Activated naive CD8-positive, alpha-beta T cell treated with anti-CD3 and anti-CD28 coated beads, Interleukin-2, amount 50 U/mL, for 16 hours (primary cell): Measurements from ENCODE around the gene PRSS36.
A peak's percentile ranks its signal among the peaks of the same experiment; 100 is the strongest.
"Not testable (repeated sequence)": the region's sequence is repeated elsewhere in the genome, so short reads cannot be mapped to it uniquely, and the experiment has no call there.

Source experiments
- DNase-seq: peaks from one replicate; pipeline ENCODE4 v3.0.0-alpha.2; 2020; ENCODE audit warnings: low read depth, low spot score

Gene PRSS36

DNA sequence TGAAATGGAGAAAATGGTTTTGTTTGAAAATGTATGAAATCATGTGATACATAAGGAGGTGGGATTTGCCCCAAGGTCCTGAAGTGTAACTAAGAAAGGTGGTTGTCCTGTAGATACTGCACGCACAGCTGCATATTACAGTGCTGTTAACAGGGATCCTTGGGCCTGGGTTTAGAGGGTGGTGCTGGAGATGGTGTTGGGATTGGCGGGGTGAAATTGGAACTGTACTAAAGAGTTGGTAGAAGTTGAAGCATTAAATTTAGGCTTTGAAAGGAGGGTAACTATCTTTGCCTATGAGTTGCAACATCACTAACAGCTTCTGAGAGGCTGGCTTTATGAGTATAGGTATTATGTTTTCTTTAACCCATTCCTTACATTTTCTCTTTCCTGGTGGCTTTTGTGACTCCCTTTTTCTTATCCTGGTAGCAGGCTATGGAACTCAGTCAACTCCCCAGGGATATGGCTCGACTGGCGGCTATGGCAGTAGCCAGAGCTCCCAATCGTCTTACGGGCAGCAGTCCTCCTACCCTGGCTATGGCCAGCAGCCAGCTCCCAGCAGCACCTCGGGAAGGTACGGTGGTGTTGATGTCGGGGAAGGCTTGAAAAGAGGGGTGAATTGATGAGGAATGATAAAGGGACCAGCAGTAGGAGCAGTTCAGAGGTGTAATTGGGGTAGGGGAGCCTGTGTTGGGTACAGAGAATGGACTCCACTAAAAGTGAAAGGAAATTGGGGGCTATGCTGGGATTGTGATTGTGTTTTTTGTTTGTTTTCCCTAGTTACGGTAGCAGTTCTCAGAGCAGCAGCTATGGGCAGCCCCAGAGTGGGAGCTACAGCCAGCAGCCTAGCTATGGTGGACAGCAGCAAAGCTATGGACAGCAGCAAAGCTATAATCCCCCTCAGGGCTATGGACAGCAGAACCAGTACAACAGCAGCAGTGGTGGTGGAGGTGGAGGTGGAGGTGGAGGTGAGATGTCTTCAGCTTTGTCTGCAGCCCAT lies 33.9 kb upstream of the PRSS36 start:
- DNase-seq = no peak

- no peak for DNase-seq
Measured at GRCh38 chr16:31182391-31182790, 32.5 kb upstream of the PRSS36 start.

GRCh38 chr16:31181102-31181830 lies 31.4 kb upstream of the PRSS36 start:
- no peak for DNase-seq

- DNase-seq = peak; percentile 77
Measured at GRCh38 chr16:31179747-31180459, 30.0 kb upstream of the PRSS36 start, which contains the start of gene FUS. FUS (plus strand) TSS chr16:31180139; CDS start chr16:31180215, 76 bp downstream.

GRCh38 chr16:31179219-31179746 lies 29.4 kb upstream of the PRSS36 start:
- no peak for DNase-seq

DNA sequence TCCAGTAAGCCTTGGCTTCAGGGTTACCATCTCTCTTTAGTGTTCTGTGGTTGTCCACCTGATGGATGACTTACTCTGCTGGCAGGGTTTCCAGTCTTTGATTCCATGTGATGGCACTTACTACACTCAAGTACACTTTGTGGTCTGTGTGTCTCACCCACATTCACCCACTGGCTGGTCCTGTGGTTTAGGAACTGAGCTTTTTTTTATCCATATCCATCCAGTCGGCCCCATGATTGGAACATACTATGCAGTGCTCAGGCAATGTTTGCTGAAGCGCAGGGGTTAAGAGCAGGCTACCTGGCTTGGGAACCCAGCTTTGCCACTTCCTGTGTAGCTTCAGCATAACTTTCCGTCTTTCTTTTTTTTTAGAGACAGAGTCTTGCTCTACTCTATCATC lies 27.3 kb upstream of the PRSS36 start:
- no peak for DNase-seq

- DNase-seq = not testable (repeated sequence)
Measured at GRCh38 chr16:31170048-31170447, 20.2 kb upstream of the PRSS36 start.

- no peak for DNase-seq
Measured at GRCh38 chr16:31168848-31169247, 19.0 kb upstream of the PRSS36 start.

DNA sequence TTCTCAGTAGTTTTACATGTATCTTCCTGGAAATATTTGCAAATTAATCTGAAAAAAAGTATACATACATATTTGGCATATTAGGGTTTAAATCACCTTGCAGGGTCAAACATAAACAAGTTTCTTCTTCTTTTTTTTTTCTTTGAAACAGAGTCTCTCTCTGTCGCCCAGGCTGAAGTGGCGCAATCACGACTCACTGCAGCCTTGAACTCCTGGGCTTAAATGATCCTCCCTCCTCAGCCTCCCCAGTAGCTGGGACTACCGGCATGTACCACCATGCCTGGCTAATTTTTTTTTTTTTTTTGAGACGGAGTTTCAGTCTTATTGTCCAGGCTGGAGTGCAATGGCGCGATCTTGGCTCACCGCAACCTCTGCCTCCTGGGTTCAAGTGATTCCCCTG lies 17.4 kb upstream of the PRSS36 start:
- no peak for DNase-seq

GRCh38 chr16:31157136-31157535 lies 7.3 kb upstream of the PRSS36 start:
- DNase-seq = no peak

GRCh38 chr16:31150976-31151375 lies 1.1 kb upstream of the PRSS36 start:
- not testable (repeated sequence) for DNase-seq

DNA sequence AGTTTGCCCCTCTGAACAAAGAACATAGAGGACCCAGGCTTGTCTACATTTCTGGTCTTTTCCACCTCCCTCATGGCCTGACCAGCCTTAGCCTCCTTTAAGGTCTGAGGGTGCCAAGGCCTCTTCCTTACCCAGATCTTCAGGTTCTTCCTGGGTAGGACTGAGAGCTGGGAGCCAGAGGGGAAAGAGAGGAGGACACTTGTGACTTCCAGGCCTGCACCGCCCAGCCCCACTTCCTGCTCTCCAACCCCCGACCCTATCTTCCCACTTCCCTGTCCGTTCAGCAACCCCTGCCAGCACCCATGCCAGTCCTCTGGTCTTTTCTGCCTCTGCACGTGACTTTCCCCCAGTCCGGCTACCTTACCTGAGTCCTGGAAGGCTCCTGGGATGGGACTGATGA lies 534 bp downstream of the PRSS36 start:
- no peak for DNase-seq

DNA sequence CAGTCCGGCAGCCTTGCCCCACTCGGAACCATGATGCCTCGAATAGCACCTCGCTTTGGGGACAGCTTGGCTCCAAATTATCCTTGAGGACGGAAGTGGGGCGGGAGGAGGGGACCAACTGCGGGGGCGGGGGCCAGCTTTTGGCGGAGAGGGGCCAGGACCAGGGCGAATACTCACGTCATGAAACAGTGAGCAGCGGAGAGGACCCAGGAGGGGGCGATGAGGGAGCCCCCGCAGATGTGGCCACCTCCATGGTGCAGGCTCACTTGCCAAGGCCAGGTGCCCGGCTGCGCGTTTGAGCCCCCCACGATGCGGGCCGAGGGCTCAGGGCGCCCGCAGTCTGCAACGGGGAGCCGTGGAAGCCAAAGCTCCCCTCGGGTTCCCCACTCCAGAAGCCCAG lies 970 bp downstream of the PRSS36 start:
- no peak for DNase-seq

- DNase-seq = no peak
Measured at GRCh38 chr16:31148281-31148728, 1.6 kb downstream of the PRSS36 start.

GRCh38 chr16:31147574-31147973 lies 2.3 kb downstream of the PRSS36 start:
- DNase-seq = no peak

GRCh38 chr16:31145398-31145990 lies 4.4 kb downstream of the PRSS36 start:
- no peak for DNase-seq

- not testable (repeated sequence) for DNase-seq
Measured at GRCh38 chr16:31144418-31144817, 5.4 kb downstream of the PRSS36 start.

DNA sequence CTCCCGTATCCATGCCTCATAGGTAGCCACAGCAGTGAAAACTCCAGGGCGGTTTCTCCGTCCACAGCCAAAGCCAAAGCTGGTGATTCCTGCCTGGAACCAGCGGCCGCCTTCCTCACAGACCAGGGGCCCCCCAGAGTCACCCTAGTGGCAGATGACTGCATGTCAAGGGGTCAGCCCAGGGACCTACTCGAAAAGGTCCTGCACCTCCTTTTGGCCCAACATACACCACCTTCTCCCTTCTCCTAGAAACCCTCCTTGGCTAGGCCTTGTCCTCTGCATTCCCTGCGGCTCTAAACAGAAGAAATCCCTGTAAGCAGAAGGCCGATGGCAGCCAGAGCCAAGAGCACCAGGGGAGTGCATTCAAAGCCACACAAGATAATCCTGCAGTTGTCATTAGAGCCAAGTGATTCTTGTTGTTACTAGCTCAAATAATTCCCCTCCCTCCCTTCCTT lies 6.1 kb downstream of the PRSS36 start:
- DNase-seq = no peak

- DNase-seq = no peak
Measured at GRCh38 chr16:31143011-31143693, 6.7 kb downstream of the PRSS36 start.
